Neural cell (in vitro differentiated cells): ENCODE data around the gene HS3ST5. TPM values are rescaled to one million over a fixed set of nuclear protein-coding genes. Genes with fewer than 3 reads are reported as not detected.

Source experiments
- H2AFZ ChIP-seq: fragments of 200-600, 300-800 bp; sonication (generic), shearing (Covaris generic); 2 replicates; pipeline ENCODE4 v1.6.0; 2014; ENCODE audit warnings: low read depth, mild to moderate bottlenecking, antibody characterized with exemption, low read length, moderate library complexity
- H3F3A ChIP-seq: fragments of 200-600 bp; shearing (Covaris generic); 2 replicates; pipeline ENCODE4 v1.6.1; 2016; ENCODE audit warnings: mild to moderate bottlenecking, moderate library complexity, mixed read lengths, antibody characterized with exemption, low read length; ENCODE audit not compliant: insufficient read depth, poor library complexity, severe bottlenecking
- H3K27ac ChIP-seq: fragments of 200-600, 300-800 bp; sonication (generic), shearing (Covaris generic); 2 replicates; pipeline ENCODE4 v1.5.1; 2014; ENCODE audit warnings: mild to moderate bottlenecking, low read length, moderate library complexity
- H3K27me3 ChIP-seq: fragments of 300-800, 200-600 bp; sonication (generic), shearing (Covaris generic); 2 replicates; pipeline ENCODE4 v1.6.0; 2014; ENCODE audit warnings: mild to moderate bottlenecking, low read depth, low read length, moderate library complexity; ENCODE audit not compliant: insufficient read depth
- H3K36me3 ChIP-seq: fragments of 300-800, 200-600 bp; sonication (generic), shearing (Covaris generic); 2 replicates; pipeline ENCODE4 v1.5.1; 2014; ENCODE audit warnings: mild to moderate bottlenecking, antibody characterized with exemption, low read length, moderate library complexity; ENCODE audit not compliant: insufficient read depth
- H3K4me2 ChIP-seq: fragments of 300-800, 200-600 bp; sonication (generic), shearing (Covaris generic); 2 replicates; pipeline ENCODE4 v1.6.0; 2014; ENCODE audit warnings: mild to moderate bottlenecking, low read length
- H3K4me3 ChIP-seq: fragments of 300-800, 200-600 bp; sonication (generic), shearing (Covaris generic); 2 replicates; pipeline ENCODE4 v1.5.1; 2014; ENCODE audit warnings: mild to moderate bottlenecking, low read length, moderate library complexity
- H3K79me2 ChIP-seq: fragments of 200-600 bp; shearing (Covaris generic); replicated peaks from 2 replicates; pipeline ENCODE4 v1.6.0; 2014; ENCODE audit warnings: mild to moderate bottlenecking, low read length, moderate library complexity; ENCODE audit not compliant: insufficient read depth
- H3K9ac ChIP-seq: fragments of 300-800, 200-600 bp; sonication (generic), shearing (Covaris generic); 2 replicates; pipeline ENCODE4 v1.6.1; 2016; ENCODE audit warnings: mild to moderate bottlenecking, low read length, mixed read lengths
- H3K9me2 ChIP-seq: fragments of 200-600 bp; shearing (Covaris generic); 2 replicates; pipeline ENCODE4 v1.6.1; 2016; ENCODE audit warnings: mild to moderate bottlenecking, low read length, mixed read lengths; ENCODE audit not compliant: insufficient read depth
- H3K9me3 ChIP-seq: fragments of 200-600, 300-800 bp; sonication (generic), shearing (Covaris generic); 2 replicates; pipeline ENCODE4 v1.6.1; 2016; ENCODE audit warnings: mild to moderate bottlenecking, mixed run types, low read length, moderate library complexity, mixed read lengths
- H4K20me1 ChIP-seq: fragments of 200-600 bp; shearing (Covaris generic); 2 replicates; pipeline ENCODE4 v1.6.1; 2016; ENCODE audit warnings: mild to moderate bottlenecking, mixed run types; ENCODE audit not compliant: insufficient read depth
- CTCF ChIP-seq: fragments of 450-650 bp; IDR thresholded peaks from 2 replicates; pipeline ENCODE4 v1.5.1; 2014; ENCODE audit warnings: antibody characterized with exemption, mild to moderate bottlenecking, moderate library complexity; ENCODE audit not compliant: poor library complexity, severe bottlenecking
- EP300 ChIP-seq: fragments of 450-650 bp; conservative IDR thresholded peaks from 2 replicates; pipeline ENCODE4 v1.6.1; 2014; ENCODE audit warnings: antibody characterized with exemption, mild to moderate bottlenecking, moderate library complexity; ENCODE audit not compliant: poor library complexity, severe bottlenecking
- EZH2 ChIP-seq: fragments of 200-600, 300-800 bp; shearing (Covaris generic), sonication (generic); IDR thresholded peaks from 2 replicates; pipeline ENCODE4 v1.6.1; 2014; ENCODE audit warnings: antibody characterized with exemption, low read length, borderline replicate concordance, mild to moderate bottlenecking; ENCODE audit not compliant: insufficient read depth, poor library complexity, severe bottlenecking
- MXI1 ChIP-seq: fragments of 450-650 bp; conservative IDR thresholded peaks from 2 replicates; pipeline ENCODE4 v1.6.1; 2014; ENCODE audit warnings: antibody characterized with exemption, mild to moderate bottlenecking; ENCODE audit not compliant: poor library complexity, severe bottlenecking
- POLR2AphosphoS5 ChIP-seq: IDR thresholded peaks from 2 replicates; pipeline ENCODE4 v1.6.1; 2012
- RAD21 ChIP-seq: fragments of 450-650 bp; conservative IDR thresholded peaks from 2 replicates; pipeline ENCODE4 v1.6.1; 2014; ENCODE audit warnings: antibody characterized with exemption, mild to moderate bottlenecking, moderate library complexity
- REST ChIP-seq: IDR thresholded peaks from 2 replicates; pipeline ENCODE4 v1.6.1; 2012; ENCODE audit warnings: borderline replicate concordance
- SMC3 ChIP-seq: fragments of 450-650 bp; conservative IDR thresholded peaks from 2 replicates; pipeline ENCODE4 v1.6.1; 2014; ENCODE audit warnings: antibody characterized with exemption, mild to moderate bottlenecking, moderate library complexity; ENCODE audit not compliant: poor library complexity
- TAF1 ChIP-seq: IDR thresholded peaks from 2 replicates; pipeline ENCODE4 v1.6.1; 2012; ENCODE audit warnings: low read depth
- polyA plus RNA-seq: library from polyadenylated mRNA; depleted of rRNA; stranded (reverse); fragments of >200 nt; gene quantifications from 2 replicates; pipeline ENCODE4 v1.2.3, GENCODE V29; 2014

The HS3ST5 gene
- polyA plus RNA-seq, 1 donor from 2014 or later, result not detected

- Histone ChIP-seq H3K36me3 (no peaks in the 10 kb centered on the region), H3F3A (no peaks in the 10 kb centered on the region), H3K27me3 (no peaks in the 10 kb centered on the region), H4K20me1 (no peaks in the 10 kb centered on the region), H3K9ac (no peak overlapping the region), H3K9me2 (no peaks in the 10 kb centered on the region), H2AFZ (no peak overlapping the region), H3K4me2 (no peak overlapping the region), H3K9me3 (no peaks in the 10 kb centered on the region), H3K79me2 (no peaks in the 10 kb centered on the region), H3K4me3 (no peak overlapping the region), H3K27ac (no peak overlapping the region)
- TF ChIP-seq REST, result no peak
- no peak for TF ChIP-seq MXI1
- TF ChIP-seq CTCF, result no peak
- TF ChIP-seq EZH2, result no peak
- TF ChIP-seq SMC3, result no peak
- no peak for TF ChIP-seq POLR2AphosphoS5
- TF ChIP-seq TAF1, result no peak
- no peak for TF ChIP-seq RAD21
- no peak for TF ChIP-seq EP300
Measured at GRCh38 chr6:114032721-114033120, 310.1 kb downstream of the HS3ST5 start.

GRCh38 chr6:114030767-114031166 is 312.1 kb downstream of the HS3ST5 start:
- Histone ChIP-seq H3K9me2 (no peaks in the 10 kb centered on the region), H4K20me1 (no peaks in the 10 kb centered on the region), H3K27me3 (no peaks in the 10 kb centered on the region), H3F3A (no peaks in the 10 kb centered on the region), H3K36me3 (no peaks in the 10 kb centered on the region), H3K79me2 (no peaks in the 10 kb centered on the region), H3K9ac (no peak overlapping the region), H2AFZ (no peak overlapping the region), H3K4me2 (no peak overlapping the region), H3K4me3 (no peak overlapping the region), H3K27ac (no peak overlapping the region), H3K9me3 (no peaks in the 10 kb centered on the region)
- TF ChIP-seq CTCF, result no peak
- TF ChIP-seq POLR2AphosphoS5, result no peak
- no peak for TF ChIP-seq EZH2
- no peak for TF ChIP-seq TAF1
- TF ChIP-seq RAD21, result no peak
- TF ChIP-seq REST, result no peak
- TF ChIP-seq EP300, result no peak
- TF ChIP-seq MXI1, result no peak
- TF ChIP-seq SMC3, result no peak
